T-helper 2 cell (primary cell): Measurements from ENCODE around the gene TRIM8.
A peak's percentile ranks its signal among the peaks of the same experiment; 100 is the strongest.

Source experiments
- DNase-seq, 5 experiments: peaks; one replicate each; pipeline versions ENCODE4 v3.0.0 to v3.0.0-alpha.2; 2012 to 2022

The TRIM8 gene

DNA sequence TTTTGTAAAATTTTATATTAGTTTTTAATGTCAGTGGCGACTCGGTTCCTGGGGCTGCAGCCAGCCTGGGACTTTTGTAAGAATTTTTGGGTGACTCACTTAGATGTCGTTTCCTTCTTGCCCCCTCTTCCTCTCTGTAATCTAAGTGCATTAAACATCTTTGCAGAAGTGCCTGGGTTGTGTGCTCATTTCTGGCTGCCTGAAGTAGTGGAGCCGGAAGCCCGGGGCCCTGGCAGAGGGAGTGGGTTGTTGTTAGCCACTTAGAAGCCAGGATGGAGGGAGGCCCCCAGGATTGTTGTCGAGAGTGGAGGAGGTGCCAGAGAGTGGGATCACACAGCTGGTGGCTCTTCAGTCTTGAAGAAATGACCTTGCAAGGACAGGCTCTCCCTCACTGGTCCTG is 11.0 kb upstream of the TRIM8 start:
- DNase-seq = peak in 1 of 5 experiments; percentile 53

DNA sequence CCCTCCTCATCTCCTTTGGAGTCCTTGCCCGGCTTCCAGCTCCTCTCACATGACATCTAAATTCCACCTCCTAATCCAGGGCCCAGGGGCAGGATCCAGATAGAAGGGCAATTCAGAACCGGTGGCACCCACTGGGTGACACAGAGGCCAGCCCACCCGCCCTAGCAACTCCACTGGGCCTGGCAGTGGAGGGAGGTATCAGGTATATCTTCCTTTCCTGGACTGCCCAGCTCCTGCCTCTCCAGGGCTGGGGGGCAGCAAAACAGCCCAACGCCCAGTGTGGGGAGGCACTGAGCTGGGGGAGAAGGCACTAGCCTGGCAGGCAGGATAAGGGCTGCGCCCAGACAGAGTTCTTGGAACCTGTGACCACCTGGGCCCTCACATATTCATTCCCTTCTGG is 10.4 kb upstream of the TRIM8 start:
- no peak for DNase-seq

DNA sequence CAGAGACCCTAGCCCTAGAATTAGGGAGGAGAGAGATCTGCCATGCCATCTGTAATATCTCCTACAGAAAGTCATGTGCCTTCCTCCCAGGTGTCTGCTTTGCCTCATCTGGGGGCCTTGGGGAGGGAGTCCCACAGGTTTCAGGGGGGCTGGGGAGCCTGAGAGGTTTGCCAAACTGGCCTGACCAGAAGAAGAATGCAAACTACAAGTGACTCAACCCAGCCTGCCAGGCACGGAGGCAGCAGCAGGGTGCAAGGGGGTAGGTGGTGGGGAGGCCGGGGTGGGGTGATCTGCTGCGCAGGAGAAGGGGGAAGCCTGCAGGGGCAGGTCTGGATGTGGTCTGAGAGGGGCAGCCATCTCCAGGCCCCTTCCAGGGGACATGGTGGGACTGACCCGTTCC is 9.6 kb upstream of the TRIM8 start:
- DNase-seq = no peak

DNA sequence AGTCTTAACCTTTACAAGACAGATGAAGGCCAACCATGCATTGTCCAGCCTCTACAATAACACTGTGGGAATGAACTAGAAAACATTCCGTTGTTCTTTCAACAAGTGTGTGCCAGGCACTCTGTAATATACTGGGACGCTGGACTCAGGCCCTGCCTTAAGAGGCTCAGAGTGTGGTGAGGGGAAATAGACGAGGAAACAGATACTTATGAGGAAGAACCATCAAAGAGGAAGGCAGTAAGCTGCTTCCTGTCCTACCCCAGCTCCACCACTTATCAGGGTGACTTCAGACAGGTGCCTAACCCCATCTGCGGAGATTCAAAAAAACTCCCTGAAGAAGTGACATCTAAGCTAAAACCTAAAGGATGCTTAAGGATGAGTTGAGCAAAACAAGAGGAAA is 8.9 kb upstream of the TRIM8 start:
- DNase-seq = peak in 2 of 5 experiments; percentile 19 to 41

DNA sequence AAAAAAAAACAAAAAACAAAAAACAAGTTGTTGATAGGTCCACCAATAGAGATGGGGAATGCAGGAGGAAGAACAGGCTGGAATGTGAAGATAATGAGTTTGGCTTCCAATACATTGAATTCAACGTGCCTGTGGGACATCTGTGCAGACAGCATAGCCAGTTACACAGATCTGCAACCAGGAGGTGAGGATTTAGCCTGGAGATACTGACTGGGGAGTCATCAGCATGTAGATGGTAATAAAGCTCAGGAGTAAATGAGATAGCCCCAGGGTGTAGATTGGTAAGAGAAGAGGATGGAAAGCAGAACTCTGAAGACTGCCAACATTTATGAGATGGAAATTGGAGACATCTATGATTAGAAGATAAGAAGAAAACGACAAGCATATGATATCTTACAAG is 4.7 kb upstream of the TRIM8 start:
- DNase-seq = no peak

DNA sequence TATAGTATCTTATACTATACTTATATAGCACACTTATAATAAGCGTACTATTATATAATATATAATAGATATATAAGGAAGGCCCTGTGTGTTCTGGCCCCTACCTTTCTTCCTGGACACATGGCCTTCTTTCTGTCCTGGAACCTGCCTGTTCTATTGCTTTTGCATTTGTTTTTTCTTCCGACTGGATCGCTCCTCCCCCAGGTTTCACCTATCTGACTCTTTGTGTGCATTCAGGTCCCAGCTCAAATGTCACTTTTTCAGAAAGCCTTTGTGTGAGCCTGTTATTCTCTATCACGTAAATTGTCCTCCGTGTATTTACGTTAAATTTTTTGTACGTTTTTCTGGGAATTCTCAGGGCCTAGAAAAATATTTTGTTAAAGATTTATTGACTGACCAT is 2.9 kb upstream of the TRIM8 start:
- DNase-seq = no peak

DNA sequence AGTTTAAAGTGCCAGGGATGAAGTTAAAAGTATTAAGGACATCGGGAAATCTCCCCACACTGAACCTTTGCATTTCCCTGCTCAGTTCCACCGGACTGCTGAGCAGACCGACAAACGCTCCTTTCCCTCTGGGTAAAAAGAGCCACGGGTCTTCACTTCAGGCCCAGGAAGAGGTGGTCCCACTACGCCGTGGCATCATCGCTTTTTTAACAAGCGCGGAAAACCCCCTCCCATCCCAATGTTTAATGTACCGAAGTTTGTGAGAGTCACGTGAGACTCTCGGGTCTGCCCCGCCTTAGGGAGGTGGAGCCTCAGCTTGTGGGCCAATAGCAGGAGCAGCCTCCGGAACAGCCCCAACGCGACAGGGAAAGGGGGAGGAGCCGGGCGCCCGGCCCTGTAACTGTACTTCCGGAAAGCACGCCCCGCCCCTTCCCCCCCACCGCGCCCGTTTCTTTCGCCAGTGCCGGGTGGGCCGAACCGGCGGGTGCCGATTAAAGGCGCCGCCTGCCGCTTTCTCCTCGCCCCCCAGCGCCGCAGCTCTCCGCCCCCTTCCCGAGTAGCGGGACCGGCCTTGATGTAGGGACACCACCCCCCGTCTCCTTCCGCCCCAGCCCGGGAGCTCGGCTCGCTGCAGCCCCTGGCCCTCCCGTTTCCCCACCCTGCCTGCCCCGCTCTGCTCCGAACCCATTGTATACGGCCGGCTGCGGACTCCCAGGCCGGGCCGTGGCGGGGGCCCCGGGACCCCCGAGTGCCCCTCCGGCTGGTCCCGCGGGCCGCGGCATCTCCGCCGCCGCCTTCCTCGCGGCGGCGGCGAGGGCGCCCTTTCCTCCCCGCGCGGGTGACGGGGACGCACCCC is 2.2 kb upstream of the TRIM8 start:
- DNase-seq = peak; percentile 94 to 98 (median 97)

DNA sequence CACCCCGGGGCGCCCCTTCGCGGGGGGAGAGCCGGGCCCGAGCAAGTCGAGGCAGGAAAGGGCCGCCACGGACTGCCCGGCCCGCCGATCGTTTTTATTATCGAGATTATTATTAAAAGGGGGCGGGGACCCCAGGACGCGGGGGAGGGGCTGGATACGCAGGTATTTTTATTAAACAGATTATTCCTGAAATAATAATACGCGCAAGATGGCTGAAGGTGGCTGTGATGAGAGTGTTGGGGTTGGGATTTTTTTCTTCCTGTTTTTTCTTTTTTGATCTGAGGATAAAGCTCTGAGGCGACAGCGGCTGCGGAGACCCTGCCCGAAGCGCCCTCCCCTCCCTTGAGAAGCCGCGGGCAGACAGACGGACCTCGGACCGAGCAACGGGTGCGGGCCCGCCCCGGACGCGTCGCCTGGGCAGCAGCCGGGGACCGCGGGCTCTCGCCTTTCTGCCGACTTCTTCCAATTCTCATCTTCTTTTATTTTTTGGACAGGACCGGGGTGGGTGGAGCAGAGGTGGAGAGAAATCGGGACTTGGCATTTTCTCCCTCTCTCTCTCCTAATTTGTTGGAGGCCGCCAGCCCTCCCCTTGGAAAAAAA is 1.4 kb upstream of the TRIM8 start:
- DNase-seq = peak in 3 of 5 experiments; percentile 26 to 52 (median 49)

DNA sequence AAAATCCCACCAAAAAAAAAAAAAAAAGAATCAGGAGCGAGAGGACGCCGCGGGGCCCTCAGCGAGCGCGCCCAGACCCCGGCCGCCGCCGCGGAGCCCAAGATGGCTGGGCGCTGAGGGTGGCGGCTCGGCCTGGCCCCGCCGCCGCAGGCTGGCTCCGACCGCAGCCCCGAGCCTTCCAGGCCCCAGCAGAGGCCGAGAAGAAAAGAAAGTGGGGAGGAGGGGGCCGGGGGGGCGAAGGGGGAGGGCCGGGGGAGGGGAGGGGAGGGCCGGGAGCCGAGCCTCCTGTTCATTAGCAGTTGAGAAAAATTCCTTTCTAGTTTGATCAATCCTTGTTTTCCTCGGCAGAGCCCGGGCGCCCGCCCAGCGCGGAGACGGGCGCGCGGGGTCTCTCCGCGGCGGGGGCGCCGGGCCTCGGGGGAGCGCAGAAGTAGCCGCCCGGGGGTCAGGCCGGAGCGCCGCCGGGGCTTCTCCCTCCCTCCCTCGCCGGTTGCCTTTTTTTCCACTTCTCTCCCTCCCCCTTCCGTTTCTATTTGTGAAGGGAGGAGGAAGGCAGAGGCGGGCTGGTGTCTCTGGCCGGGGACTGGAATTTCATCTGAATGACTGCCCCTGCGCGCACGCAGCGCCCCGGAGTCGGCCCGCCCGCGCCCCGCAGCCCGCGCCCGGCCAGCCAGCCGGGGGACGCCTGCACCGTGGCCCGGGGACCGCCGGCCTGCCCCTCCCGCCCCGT is 778 bp upstream of the TRIM8 start:
- peak in 4 of 5 experiments; percentile 15 to 70 (median 25) for DNase-seq

DNA sequence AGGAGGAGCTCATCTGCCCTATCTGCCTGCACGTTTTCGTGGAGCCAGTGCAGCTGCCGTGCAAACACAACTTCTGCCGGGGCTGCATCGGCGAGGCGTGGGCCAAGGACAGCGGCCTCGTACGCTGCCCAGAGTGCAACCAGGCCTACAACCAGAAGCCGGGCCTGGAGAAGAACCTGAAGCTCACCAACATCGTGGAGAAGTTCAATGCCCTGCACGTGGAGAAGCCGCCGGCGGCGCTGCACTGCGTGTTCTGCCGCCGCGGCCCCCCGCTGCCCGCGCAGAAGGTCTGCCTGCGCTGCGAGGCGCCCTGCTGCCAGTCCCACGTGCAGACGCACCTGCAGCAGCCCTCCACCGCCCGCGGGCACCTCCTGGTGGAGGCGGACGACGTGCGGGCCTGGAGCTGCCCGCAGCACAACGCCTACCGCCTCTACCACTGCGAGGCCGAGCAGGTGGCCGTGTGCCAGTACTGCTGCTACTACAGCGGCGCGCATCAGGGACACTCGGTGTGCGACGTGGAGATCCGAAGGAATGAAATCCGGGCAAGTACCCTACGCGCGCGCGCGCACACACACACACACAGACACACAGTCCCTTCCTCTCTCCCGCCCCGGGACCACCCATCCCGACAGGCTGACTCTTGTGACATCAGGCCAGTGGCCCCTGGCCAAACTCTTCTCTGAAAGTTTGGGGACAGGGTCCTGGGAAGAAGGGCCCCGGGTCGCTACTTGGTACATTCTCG is 538 bp downstream of the TRIM8 start:
- DNase-seq = peak; percentile 59 to 90 (median 72)

DNA sequence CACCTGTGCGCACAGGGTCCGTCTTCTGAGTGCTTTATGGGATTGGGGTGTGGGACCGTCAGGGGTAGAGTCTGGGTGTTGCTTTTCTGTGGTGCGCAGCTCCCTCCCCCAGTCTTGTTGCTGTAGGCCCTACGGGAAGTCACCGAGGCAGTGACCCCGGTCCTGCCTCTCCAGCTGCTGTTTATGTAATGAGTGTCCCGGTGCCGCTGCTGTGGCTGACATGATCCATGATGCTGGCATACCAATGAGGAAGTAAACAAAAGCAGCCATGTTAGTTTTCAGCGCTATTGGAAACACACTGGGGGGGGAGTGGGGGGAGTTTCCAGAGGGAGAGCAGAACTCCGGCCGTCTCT is 1.1 kb downstream of the TRIM8 start:
- DNase-seq = peak in 3 of 5 experiments; percentile 32 to 69 (median 33)

DNA sequence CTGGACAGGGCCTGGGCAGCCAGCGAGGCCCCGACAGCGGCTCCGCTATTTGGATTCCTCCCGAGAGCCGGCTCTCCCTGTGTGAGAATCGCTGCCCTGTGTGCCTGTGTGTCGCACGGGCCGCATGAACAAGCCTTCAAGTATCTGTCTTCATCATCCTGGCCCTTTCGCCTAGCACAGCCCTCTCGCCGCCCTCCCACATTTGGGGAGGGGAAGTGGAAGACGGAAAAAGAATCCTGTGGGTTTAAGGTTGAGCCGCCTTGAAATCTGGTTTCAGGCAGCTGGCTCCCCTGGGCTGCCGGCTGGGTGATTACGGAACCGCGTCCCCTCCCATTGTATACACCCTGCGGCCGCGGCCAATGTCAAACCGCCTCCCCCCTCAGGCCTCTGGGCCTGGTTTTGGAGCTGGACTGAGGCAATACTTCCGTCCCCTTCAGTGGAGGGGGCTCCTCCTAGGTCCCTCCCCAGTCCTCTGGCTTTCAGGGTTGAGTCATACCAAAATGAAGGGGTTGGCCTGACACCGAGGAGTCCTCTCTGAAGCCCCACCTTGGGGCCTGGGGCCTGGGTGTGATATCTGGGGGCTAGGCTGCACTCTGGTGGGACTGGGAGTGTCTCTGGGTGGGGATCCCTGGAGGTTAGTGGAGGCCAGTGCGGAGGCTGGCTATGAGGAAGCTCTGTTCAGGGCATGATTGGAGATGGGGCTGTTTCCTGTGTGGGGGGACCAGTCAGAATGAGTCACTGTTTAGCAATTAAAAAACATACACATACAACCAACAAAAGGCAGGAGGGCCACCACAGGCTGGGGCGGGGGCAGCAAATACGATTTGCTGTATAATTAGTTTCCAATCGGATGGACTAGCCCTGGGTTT is 1.7 kb downstream of the TRIM8 start:
- peak; percentile 16 to 91 (median 65) for DNase-seq

DNA sequence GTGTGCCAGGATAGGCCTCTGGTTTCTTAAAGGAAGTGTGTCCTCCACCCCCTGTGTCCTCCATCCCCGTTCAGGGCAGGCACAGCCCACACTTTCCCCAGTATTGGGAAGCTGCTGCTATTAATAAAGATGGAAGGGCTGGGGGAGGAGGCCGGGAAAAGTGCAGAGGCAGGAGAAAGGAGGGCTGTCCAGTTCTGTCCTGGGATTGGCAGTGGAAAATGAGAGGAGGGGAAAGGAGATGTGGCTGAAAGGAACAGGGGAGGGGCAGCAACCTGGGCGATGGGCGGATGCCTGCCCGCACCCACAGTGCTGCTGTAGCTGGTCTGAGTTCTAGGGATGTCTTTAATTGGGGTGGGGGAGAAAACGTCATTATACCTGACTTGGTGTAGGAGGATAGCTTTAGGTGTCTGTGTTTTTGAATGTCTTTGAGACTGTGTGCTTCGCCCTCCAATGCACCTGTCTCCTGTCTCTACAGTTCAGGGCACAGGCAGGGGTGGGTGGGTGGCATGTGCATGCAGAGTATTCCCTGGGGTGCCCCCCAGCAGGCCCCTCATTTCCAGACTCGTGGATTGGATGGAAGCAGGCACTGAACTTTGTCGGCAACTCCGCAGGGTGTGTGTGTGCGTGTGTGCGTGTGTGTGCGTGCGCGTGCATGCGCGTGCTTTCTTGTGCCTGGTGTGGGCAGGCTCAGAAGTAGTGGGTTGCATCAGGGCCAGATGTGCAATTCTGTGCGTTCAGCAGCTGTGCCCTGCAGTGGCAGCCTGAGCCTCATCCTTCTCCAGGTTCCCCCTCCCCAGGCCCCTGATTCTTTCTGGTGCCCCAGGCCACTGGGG is 2.5 kb downstream of the TRIM8 start:
- DNase-seq = peak in 3 of 5 experiments; percentile 27 to 88 (median 33)

DNA sequence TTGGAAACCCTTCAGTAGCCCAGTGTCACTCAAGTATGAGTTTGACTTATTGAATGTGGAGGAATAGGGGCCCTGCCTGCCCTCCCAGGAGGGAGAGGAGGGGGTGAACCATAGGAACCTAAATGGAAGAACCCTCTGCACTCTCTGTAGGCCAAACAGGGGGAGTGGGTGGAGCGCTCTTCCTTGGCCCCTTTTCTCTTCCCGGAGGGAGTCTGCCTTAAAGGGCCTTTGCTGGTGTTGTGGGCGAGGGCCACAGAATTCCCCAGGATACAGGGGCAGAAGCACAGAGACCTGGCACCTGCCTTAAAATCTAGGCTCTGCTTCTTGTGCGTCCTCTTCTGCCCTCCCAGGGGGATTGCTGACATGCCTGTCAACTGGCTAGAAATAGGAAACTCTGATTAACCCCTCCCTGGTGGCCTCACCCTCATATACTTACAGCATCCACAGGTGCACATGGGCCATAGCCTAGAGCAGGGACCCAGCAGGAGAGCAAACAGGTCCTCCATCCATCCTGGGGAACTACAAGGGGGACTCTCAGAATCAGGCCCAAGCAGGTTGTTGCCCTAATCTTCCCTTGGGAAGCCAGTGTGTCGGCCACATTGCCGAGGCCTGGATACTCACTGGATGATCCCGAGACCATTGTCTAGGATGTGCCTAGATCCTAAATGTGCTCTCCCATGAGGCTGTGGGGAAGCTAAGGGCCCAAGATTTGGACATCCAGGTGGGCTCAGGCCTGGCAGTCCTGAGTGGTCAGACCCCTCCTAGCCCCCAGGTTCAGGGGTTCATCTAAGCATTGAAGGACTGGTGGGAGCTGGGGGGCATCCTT is 3.4 kb downstream of the TRIM8 start:
- DNase-seq = no peak

DNA sequence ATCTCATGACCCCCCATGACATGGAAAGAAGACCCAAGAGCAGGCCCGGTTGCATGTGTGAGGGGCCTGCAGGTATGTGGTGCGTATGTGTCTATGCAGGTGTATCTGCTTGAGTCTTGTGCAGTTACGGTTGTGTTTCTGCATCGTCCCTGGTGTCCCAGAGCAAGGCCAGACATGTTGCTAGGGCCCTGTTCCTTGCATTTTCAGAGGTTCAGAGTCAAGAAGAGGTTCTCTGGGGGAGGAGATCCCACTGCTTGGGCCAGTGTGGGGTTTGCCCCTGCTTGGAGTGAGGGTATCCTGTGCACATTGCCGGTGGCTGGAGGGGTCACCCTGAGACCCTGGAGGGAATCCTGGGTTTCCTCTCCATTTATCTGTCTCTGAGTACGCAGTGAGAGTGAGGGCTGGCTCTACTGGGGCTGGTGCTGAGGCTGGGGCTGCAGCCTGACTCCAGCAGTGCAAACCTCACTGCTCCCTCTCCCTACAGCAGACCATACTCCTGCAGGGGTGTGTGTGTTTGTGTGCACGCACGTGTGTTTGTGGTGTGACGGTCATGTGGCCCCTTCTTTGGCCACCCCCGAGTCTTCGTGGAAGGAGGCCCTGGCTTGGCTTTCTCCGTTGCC is 4.1 kb downstream of the TRIM8 start:
- no peak for DNase-seq

DNA sequence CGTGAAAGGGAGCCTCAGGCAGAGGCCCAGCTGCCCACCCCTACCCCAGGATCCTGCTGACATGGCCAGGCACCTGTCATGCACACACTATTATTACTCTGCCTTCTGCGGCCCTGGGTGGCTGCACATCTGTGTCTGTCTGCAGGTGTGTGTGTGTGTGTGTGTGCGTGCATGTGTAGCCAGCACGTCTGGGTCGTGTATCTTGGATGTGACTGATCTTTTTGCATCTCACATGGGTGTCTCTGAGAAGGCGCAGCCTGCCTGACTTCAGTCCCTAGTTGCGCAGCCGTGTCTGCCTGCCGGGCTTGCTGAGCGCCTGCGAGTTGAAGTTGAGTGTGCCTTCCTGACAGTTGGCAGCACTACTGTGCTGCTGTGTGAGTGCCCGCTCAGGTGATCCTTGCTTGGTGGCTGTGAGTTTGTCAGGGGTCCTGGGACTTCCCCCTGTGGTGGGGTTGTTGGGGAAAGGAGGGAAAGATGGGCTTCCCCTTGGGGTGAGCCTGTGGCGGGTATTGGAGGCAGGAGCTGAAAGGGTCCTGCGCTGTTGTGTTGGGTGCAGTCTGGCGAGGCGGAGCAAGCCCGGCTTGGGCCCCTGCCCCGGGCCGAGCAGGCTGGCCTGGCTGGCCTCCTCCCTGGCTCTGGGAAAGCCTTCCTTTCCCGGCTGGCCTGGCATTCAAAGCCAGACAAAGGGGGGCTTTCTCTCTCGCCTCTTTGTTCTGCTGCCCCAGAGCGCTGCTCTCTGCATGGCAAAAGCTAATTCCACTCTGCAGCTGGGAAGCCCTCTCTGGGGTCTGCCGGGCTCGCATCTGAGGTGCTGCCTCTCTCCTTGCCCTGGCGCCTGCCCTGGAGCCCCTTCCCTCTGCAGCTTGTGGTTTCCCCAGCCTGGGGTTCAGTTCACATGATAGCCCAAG is 4.9 kb downstream of the TRIM8 start:
- peak in 2 of 5 experiments; percentile 34 to 48 for DNase-seq

DNA sequence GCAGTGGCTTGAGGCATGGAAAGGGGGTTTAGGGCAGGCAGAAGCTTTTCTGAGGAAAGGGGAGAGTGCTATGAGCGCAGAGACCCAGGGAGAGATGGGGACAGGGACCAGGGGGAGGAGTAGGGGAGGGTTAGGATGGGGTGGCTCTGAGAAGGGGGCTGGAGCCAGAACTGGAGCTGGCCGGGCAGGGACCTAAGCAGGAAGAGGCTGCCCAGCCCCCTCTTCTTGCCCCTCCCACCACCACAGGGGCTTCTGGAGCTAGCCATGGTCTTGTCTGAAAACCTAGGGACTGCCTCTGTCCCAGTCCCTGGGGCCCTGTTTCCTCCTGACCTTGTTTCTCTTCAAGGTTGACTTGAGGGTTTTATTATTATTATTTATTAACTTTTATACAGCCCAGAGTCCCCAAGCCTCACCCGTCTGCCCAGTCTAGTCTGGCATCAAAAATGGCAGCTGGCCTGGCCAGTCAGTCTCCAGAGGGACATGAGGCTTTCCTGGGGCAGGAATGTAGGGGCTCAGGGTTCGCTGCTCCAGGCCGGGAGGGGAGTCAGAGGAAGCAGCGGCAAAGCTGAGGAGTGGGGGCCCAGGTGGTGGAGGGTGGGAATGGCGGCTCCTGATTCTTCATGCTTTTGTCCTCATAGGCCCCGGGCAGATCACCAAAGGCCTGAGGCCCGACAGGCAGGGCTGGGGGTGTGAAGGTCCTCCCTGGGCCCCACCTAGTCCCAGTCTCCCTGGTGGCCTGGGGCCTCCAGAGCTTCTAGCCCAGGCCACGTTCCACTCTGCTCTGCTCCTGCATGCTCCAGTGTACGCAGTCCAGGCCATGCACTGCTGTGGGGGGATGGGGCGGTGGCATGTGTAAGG is 5.7 kb downstream of the TRIM8 start:
- DNase-seq = no peak
